ENCODE measurements around the gene TNFRSF11A.

Gene TNFRSF11A

DNA sequence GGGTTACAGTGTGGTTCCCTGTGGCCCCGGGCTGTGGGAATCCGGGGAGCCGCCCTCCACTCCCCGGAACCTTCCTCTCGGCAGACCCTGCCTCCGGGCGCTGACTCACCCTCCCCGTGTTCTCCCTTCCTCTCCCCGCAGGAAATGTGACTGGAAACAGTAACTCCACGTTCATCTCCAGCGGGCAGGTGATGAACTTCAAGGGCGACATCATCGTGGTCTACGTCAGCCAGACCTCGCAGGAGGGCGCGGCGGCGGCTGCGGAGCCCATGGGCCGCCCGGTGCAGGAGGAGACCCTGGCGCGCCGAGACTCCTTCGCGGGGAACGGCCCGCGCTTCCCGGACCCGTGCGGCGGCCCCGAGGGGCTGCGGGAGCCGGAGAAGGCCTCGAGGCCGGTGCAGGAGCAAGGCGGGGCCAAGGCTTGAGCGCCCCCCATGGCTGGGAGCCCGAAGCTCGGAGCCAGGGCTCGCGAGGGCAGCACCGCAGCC lies 59.5 kb downstream of the TNFRSF11A start:
- no peak for DNase-seq

- no peak for DNase-seq
Observed at GRCh38 chr18:62386091-62386490, 61.0 kb downstream of the TNFRSF11A start.

DNA sequence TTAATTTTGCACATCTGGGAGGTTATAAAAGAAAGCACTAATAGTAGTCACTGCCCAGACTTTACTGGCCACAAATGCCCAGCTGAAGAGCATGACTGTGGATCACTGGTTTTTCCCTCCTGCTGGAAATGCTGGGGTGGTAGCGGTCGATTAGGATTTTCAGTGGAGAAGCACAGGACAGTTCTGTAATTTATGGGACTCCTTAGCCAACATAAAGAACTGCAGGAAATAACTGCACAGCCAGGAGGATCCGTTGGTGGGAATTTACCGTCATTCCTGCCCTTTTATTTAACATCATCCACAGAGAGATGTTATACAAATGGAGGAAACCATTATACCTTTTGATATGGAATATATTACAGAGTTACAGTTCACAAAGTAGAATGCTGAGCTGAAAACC lies 61.5 kb downstream of the TNFRSF11A start:
- no peak for DNase-seq

DNA sequence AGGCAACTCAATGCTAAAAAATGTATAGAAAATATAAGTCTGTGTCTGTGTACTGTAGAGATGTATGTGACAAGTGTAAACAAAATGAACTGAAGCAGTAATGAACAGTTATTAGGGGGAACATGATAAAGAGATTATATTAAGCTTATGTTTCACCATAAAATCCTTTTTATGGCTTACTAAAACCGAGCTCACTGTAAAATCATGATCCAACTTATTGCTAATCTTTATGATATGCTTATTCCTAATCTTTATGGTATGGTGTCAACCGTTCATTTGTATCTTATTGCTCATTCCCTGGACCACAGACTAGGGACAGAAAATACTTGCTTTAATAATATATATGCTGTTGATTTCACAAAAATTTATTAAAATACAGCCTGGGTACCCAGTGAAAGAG lies 62.1 kb downstream of the TNFRSF11A start:
- DNase-seq = no peak

- no peak for DNase-seq
Observed at GRCh38 chr18:62388855-62389760, 64.0 kb downstream of the TNFRSF11A start.

DNA sequence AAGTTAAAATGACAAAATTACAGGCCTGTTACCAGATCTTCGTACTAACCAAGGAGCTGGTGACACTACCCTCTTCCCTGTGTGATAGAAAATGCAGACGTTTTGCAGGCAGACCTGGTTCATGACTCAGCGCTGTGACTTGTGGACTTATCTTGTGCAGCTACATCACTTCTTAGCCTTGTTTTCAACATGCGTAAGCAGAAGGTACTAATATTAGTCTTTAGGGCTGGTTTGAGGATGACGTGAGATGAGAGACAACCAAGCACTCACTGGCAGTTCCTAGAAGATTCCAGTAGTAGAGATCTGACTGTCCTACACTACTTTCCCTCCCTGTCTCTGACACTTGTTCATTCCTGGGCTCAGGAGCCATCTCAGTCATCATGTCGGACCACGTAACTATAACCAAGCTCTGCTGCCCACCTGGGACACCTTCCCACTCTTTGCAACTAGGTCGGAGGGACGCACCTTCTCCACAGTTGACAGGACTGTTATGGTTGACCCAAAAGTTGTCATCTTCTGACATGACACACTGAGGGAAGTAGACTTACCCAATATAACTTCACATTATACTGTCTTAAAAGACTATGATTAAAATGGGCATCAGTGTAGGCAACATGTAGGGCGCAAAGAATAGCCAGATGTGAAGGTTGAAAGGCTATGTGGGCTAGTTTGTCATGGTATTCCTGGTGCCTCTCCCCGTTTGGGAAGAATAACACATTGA lies 64.8 kb downstream of the TNFRSF11A start:
- DNase-seq = no peak

GRCh38 chr18:62394006-62394763 lies 69.1 kb downstream of the TNFRSF11A start:
- no peak for DNase-seq

DNA sequence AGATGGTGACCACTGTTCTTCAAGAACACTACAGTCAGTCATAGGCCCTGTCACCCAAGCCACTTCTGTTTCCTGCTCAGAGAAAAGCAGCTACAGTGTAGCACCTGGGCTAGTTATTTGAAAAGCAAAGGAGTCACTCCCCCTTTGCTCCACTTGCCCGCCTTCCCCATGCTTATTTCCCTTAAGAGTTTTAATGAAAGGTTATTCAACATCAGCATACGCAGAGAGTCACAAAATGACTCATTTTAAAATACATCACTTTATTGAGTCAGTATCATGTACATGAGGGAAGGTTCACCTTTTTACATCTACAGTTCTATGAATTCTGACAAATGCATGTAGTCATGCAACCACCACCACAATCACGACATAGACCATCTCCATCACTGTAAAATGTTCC lies 71.3 kb downstream of the TNFRSF11A start:
- no peak for DNase-seq

GRCh38 chr18:62396967-62397366 lies 71.9 kb downstream of the TNFRSF11A start:
- DNase-seq = no peak

DNA sequence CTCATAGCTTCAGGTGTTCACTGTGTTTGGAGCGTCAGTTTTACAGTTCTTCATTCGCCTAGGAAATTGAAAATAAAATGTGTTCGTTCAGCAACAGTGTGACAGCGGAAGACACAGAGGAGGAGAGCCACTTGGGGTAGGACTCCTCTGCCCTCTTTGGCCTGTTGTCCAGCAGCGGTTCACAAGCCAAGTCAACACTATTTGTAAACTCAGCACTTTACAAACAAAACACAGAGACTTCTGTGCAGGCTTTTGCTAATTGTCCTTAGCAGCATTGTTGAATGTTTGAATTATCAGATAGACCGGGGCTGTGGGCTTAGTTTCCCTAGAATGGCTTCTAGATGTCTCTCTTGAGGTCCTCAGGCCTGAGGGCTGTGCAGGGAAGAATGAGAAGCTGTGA lies 73.2 kb downstream of the TNFRSF11A start:
- DNase-seq = no peak

GRCh38 chr18:62399276-62399675 lies 74.2 kb downstream of the TNFRSF11A start:
- DNase-seq = no peak

DNA sequence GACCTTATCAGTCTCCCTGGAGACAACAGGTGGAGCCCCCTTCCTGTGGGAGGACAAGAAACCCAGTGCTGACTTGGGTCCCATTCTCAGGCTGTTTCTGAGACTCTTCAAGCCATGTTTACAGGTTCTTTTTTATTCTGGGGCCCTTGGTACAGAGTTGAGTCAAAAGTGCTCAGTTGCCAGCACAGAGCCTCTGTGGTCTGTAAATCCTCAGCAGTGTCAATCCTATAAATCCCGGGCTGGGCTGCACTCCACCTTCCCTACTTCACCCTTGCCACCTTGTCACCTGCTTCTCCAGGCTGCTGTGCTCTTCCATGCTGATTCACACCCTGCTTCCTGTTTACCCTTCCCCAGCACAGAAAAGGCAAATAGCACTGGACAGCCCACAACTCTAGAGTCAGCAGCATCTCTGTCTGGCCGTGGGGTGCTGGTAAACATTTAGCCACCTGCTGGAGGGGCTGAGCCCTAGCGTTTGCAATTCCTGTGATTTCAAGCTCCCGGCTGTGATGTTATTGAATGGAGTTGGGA lies 74.7 kb downstream of the TNFRSF11A start:
- no peak for DNase-seq

DNA sequence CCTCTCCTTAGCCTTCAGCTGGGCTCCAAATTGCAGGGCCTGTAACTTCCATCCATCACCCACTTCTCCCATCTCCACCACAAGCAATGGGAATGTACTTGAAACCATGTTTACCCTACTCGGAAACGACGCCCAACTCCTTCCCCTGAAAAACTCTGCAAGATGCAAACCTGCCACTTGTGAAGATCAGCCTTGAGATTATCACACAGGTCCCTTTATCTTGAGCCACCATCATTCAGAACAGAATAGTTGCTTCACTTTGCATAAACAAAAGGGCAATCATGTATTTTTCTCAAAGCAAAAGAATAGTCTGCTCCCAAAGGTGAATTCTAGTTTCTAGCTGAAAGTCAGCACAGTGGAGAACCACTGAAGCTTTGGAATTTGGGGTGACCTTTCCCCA lies 75.8 kb downstream of the TNFRSF11A start:
- no peak for DNase-seq

DNA sequence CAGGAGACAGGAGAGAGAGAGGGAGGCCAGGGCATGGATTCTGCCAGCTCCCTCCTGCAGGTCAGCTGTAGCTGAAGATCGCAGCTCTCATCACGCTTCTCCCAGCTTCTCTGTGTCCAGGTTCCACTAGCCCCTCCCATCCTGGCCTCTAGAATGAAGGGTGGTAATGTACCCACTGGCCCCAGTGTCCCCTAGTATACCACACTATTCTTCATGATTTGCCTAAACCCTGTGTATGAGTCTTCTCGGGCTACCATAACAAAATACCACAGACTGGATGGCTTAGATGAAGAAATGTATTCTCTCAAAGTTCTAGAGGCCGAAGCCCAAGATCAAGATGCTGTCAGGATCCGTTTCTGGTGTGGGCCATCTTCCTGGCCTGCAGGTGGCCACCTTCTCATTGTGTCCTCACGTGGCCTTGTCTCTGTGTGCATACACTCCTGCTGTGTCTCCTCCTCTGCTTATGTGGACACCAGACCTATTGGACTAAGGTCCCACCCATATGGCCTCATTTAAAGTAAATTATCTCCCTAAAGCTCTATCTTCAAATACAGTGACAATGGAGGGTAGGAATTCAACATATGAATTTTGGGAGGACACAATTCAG lies 77.3 kb downstream of the TNFRSF11A start:
- DNase-seq = no peak

DNA sequence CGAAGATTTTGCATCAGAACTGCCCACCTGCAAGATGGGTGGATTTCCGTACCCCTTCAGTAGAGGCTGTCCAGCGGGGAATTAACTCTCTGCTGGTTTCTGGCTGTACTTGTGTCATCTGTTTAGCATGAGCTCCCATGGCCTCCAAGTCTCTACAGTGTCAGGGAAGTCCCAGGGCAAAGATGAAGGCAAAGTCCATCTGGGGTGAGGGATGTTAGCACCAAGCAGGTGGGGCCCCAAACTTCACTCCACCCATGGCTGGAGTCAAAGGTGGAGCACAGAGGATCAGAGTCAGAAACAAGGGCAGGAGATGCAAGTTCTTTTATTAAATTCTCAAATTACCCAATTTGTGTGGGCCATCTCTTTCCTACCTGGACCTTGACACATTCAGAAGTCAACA lies 78.0 kb downstream of the TNFRSF11A start:
- DNase-seq = no peak

GRCh38 chr18:62404881-62405280 lies 79.8 kb downstream of the TNFRSF11A start:
- no peak for DNase-seq

DNA sequence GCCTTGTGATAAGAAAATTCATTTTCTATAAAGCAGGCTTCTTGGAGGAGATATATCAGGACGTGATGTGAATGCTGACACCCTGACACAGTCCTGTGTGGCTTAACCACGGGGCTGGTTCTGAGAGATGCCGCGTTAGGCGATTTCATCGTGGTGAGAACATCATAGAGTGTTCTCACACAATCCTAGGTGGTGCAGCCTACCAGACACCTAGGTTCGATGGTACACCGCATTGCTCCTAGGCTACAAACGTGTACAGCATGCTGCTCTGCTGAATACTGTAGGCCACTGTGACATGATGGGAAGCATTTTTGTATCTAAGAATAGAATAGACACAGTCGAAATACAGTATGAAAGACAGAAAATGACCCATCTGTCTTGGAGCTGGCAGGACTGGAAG lies 82.5 kb downstream of the TNFRSF11A start:
- DNase-seq = no peak

- no peak for DNase-seq
Observed at GRCh38 chr18:62409821-62410220, 84.7 kb downstream of the TNFRSF11A start.

GRCh38 chr18:62412231-62412979 lies 87.3 kb downstream of the TNFRSF11A start:
- DNase-seq = peak in 1 of 2 experiments; percentile 3

DNA sequence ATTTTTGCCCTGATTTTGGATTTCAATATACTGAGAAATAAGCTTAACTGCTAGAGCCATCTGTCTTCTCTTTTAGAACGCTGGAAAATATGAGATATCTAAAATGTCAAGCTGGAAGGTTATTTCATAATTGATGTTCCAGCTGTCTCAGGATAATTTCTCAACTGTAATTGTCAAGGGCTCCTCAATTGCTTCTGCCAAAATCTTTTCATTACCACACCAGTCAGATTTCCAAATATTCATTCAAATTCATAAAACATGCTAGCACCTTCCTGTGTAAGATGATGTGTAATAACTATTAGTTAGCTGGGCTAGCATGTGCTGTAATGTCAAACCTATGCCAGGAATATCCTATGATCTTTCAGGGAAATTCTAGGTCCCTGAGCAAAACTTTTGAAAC lies 88.1 kb downstream of the TNFRSF11A start:
- peak; percentile 11 to 69 for DNase-seq

DNA sequence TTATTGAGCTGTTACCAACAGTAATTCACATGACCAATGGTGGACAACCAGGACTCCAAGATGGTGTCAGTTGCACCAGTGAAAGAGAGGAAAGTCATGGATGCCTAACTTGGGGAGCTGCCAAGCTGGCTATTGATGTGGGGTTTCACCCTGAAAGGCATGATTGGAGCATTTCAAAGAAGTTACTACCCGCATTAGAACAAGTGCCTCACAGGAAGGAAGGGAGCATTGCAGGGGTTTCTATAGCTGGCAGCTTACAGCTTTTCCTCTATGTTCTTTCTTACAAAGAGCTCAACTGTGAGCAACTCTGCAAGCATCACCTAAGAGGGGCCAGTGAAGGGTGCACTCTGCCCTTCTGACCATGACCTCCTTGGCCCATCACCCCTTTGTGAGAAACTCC lies 93.1 kb downstream of the TNFRSF11A start:
- no peak for DNase-seq

GRCh38 chr18:62420151-62420512 lies 95.0 kb downstream of the TNFRSF11A start:
- DNase-seq = no peak
